EH (cell line): ENCODE measurements around the gene NCAPD3.
"Not testable (repeated sequence)": the region's sequence is repeated elsewhere in the genome, so short reads cannot be mapped to it uniquely, and the experiment has no call there.

Experiments used
- DNase-seq: peaks from one replicate; pipeline ENCODE4 v3.0.0-alpha.2; 2015; ENCODE audit warnings: low read depth

NCAPD3 gene

GRCh38 chr11:134224710-134225664, 1.2 kb upstream of the NCAPD3 start:
- DNase-seq: peak; percentile 49

GRCh38 chr11:134223121-134223520, 646 bp downstream of the NCAPD3 start:
- DNase-seq: no peak

GRCh38 chr11:134216816-134217215, 7.0 kb downstream of the NCAPD3 start:
- DNase-seq: no peak

- no peak for DNase-seq
Measured at GRCh38 chr11:134215836-134216235, 7.9 kb downstream of the NCAPD3 start.

- peak; percentile 36 for DNase-seq
Measured at GRCh38 chr11:134207538-134208239, 16.1 kb downstream of the NCAPD3 start.

- no peak for DNase-seq
Measured at GRCh38 chr11:134206185-134206584, 17.6 kb downstream of the NCAPD3 start.

- DNase-seq: no peak
Measured at GRCh38 chr11:134205729-134206128, 18.0 kb downstream of the NCAPD3 start.

GRCh38 chr11:134202661-134203060, 21.1 kb downstream of the NCAPD3 start:
- no peak for DNase-seq

- no peak for DNase-seq
Measured at GRCh38 chr11:134200688-134201087, 23.1 kb downstream of the NCAPD3 start.

- DNase-seq: no peak
Measured at GRCh38 chr11:134199531-134199930, 24.2 kb downstream of the NCAPD3 start.

- DNase-seq: no peak
Measured at GRCh38 chr11:134196756-134197155, 27.0 kb downstream of the NCAPD3 start.

- not testable (repeated sequence) for DNase-seq
Measured at GRCh38 chr11:134188092-134188491, 35.7 kb downstream of the NCAPD3 start.

GRCh38 chr11:134181707-134182106, 42.1 kb downstream of the NCAPD3 start:
- peak; percentile 62 for DNase-seq

GRCh38 chr11:134178032-134178674, 45.6 kb downstream of the NCAPD3 start:
- no peak for DNase-seq

- DNase-seq: no peak
Measured at GRCh38 chr11:134176284-134176683, 47.5 kb downstream of the NCAPD3 start.

GRCh38 chr11:134173296-134173695, 50.5 kb downstream of the NCAPD3 start:
- no peak for DNase-seq

GRCh38 chr11:134171951-134172350, 51.8 kb downstream of the NCAPD3 start:
- no peak for DNase-seq

- DNase-seq: peak; percentile 58
Measured at GRCh38 chr11:134170919-134171281, 52.9 kb downstream of the NCAPD3 start.

GRCh38 chr11:134170177-134170918, 53.4 kb downstream of the NCAPD3 start:
- DNase-seq: no peak

- DNase-seq: no peak
Measured at GRCh38 chr11:134164490-134165370, 59.0 kb downstream of the NCAPD3 start.

- no peak for DNase-seq
Measured at GRCh38 chr11:134159652-134160051, 64.1 kb downstream of the NCAPD3 start.
